GM21786 (cell line): ENCODE measurements around the gene USP47.

Source experiments
- ATAC-seq: cut with Tn5 transposase; IDR thresholded peaks from one replicate; pipeline ENCODE4 v1.9.1; 2021; ENCODE audit not compliant: unreplicated experiment

Gene USP47

GRCh38 chr11:11937433-11937832 lies 95.7 kb downstream of the USP47 start:
- ATAC-seq, result no peak

- no peak for ATAC-seq
These were observed 96.2 kb downstream of the USP47 start for GRCh38 chr11:11937957-11938356.

GRCh38 chr11:11940551-11940950 lies 98.8 kb downstream of the USP47 start:
- ATAC-seq, result no peak

GRCh38 chr11:11942668-11943067 lies 100.9 kb downstream of the USP47 start:
- no peak for ATAC-seq

GRCh38 chr11:11944444-11944843 lies 102.7 kb downstream of the USP47 start:
- ATAC-seq, result no peak

- ATAC-seq, result no peak
These were observed 104.4 kb downstream of the USP47 start for GRCh38 chr11:11946180-11946579.

- ATAC-seq, result no peak
These were observed 105.1 kb downstream of the USP47 start for GRCh38 chr11:11946878-11947277.

GRCh38 chr11:11947825-11948224 lies 106.1 kb downstream of the USP47 start:
- no peak for ATAC-seq

- ATAC-seq, result no peak
These were observed 106.6 kb downstream of the USP47 start for GRCh38 chr11:11948242-11948947.

GRCh38 chr11:11949482-11949881 lies 107.7 kb downstream of the USP47 start:
- no peak for ATAC-seq

- ATAC-seq, result no peak
These were observed 110.3 kb downstream of the USP47 start for GRCh38 chr11:11952036-11952435.

- no peak for ATAC-seq
These were observed 114.2 kb downstream of the USP47 start for GRCh38 chr11:11956006-11956405.

GRCh38 chr11:11958403-11959231 lies 116.8 kb downstream of the USP47 start:
- ATAC-seq, result no peak

GRCh38 chr11:11959601-11960000 lies 117.8 kb downstream of the USP47 start:
- no peak for ATAC-seq

GRCh38 chr11:11960687-11961086 lies 118.9 kb downstream of the USP47 start:
- ATAC-seq, result no peak

- ATAC-seq, result no peak
These were observed 119.7 kb downstream of the USP47 start for GRCh38 chr11:11961399-11962028.

- ATAC-seq, result no peak
These were observed 121.3 kb downstream of the USP47 start for GRCh38 chr11:11963067-11963466.

- ATAC-seq, result no peak
These were observed 122.3 kb downstream of the USP47 start for GRCh38 chr11:11963842-11964773.

GRCh38 chr11:11964774-11965150 lies 123.0 kb downstream of the USP47 start:
- ATAC-seq, result no peak

GRCh38 chr11:11965192-11965591 lies 123.4 kb downstream of the USP47 start:
- ATAC-seq, result no peak
